IMR-90 (cell line): ENCODE data around the gene GRIK3. TPM values are rescaled to one million over a fixed set of nuclear protein-coding genes. Genes with fewer than 3 reads are reported as not detected.

Experiments
- ATAC-seq: fragments of 200-7000 bp; cut with Tn5 transposase; 2 replicates; pipeline ENCODE4 v1.9.1; 2020; ENCODE audit warnings: low read depth, mild to moderate bottlenecking, moderate library complexity
- BruUV-seq: library from RNA; stranded (reverse); fragments of 400-500 nt; replicated peaks from 2 replicates; lab custom pipeline; 2021; lab: Mats Ljungman, UMichigan
- CTCF ChIA-PET: fragments of 300-600 bp; formaldehyde crosslinking; extraction: SDS; loops from one replicate; lab custom pipeline; 2021; ENCODE audit warnings: antibody characterized with exemption; lab: Yijun Ruan, JAX
- POLR2A ChIA-PET: fragments of 300-600 bp; sonication (Branson Sonifier 250); formaldehyde crosslinking; loops from one replicate; lab custom pipeline; 2022; ENCODE audit warnings: antibody characterized with exemption; ENCODE audit not compliant: unreplicated experiment; lab: Charles Lee
- DNase-seq: peaks from one replicate; pipeline ENCODE4 v3.0.0; 2013
- H2AFZ ChIP-seq: replicated peaks from 2 replicates; pipeline ENCODE3; 2013; ENCODE audit warnings: low read length, mild to moderate bottlenecking; ENCODE audit not compliant: poor library complexity
- H2AK5ac ChIP-seq: 2 replicates; pipeline ENCODE4 v1.6.1; 2013; ENCODE audit warnings: low read depth, low read length, inconsistent platforms
- H2AK9ac ChIP-seq: replicated peaks from 2 replicates; pipeline ENCODE3; 2013; ENCODE audit warnings: mild to moderate bottlenecking, low read depth, low read length, moderate library complexity; ENCODE audit not compliant: poor library complexity
- H2BK120ac ChIP-seq: 2 replicates; pipeline ENCODE4 v1.6.1; 2013; ENCODE audit warnings: low read depth, low read length, inconsistent platforms
- H2BK15ac ChIP-seq: 3 replicates; pipeline ENCODE4 v1.6.1; 2013; ENCODE audit warnings: low read depth, low read length, inconsistent platforms
- H2BK20ac ChIP-seq: 2 replicates; pipeline ENCODE4 v1.6.1; 2013; ENCODE audit warnings: low read depth, mild to moderate bottlenecking, inconsistent platforms, low read length, moderate library complexity
- H2BK5ac ChIP-seq: 2 replicates; pipeline ENCODE4 v1.6.1; 2013; ENCODE audit warnings: mild to moderate bottlenecking, low read depth, low read length, inconsistent platforms; ENCODE audit not compliant: poor library complexity, severe bottlenecking
- H3K14ac ChIP-seq: replicated peaks from 2 replicates; pipeline ENCODE4 v1.6.1; 2013; ENCODE audit warnings: low read depth, low read length, inconsistent platforms
- H3K18ac ChIP-seq: 2 replicates; pipeline ENCODE4 v1.6.1; 2013; ENCODE audit warnings: low read depth, low read length, control low read depth
- H3K23ac ChIP-seq: 2 replicates; pipeline ENCODE4 v1.6.1; 2013; ENCODE audit warnings: low read depth, low read length, inconsistent platforms
- H3K27ac ChIP-seq: 2 replicates; pipeline ENCODE4 v1.5.1; 2013; ENCODE audit warnings: mild to moderate bottlenecking, control low read depth, low read length; ENCODE audit not compliant: insufficient read depth
- H3K27me3 ChIP-seq: 2 replicates; pipeline ENCODE4 v1.6.1; 2013; ENCODE audit warnings: low read length; ENCODE audit not compliant: control insufficient read depth, insufficient read depth
- H3K36me3 ChIP-seq: 2 replicates; pipeline ENCODE4 v1.6.1; 2013; ENCODE audit warnings: low read length, mixed read lengths; ENCODE audit not compliant: control insufficient read depth, insufficient read depth
- H3K4ac ChIP-seq: 2 replicates; pipeline ENCODE4 v1.6.1; 2013; ENCODE audit warnings: low read depth, low read length, inconsistent platforms
- H3K4me1 ChIP-seq: 2 replicates; pipeline ENCODE4 v1.6.1; 2013; ENCODE audit warnings: low read length, mixed read lengths; ENCODE audit not compliant: control insufficient read depth, insufficient read depth
- H3K4me2 ChIP-seq: 2 replicates; pipeline ENCODE4 v1.6.1; 2013; ENCODE audit warnings: low read depth, mild to moderate bottlenecking, control low read depth, low read length, moderate library complexity
- H3K4me3 ChIP-seq: 2 replicates; pipeline ENCODE4 v1.5.1; 2013; ENCODE audit warnings: low read depth, mild to moderate bottlenecking, control low read depth, low read length, moderate library complexity; ENCODE audit not compliant: insufficient read depth
- H3K56ac ChIP-seq: 2 replicates; pipeline ENCODE4 v1.6.1; 2013; ENCODE audit warnings: low read length, inconsistent platforms; ENCODE audit not compliant: insufficient read depth; ENCODE audit errors: extremely low read depth
- H3K79me1 ChIP-seq, 2 experiments: 2 replicates each; pipeline ENCODE4 v1.6.1; 2013; ENCODE audit warnings: low read length in 2 of 2, inconsistent platforms in 1 of 2, low read depth in 1 of 2
- H3K9ac ChIP-seq: 2 replicates; pipeline ENCODE4 v1.6.1; 2013; ENCODE audit warnings: low read depth, low read length, control low read depth
- H3K9me1 ChIP-seq: 2 replicates; pipeline ENCODE4 v1.6.1; 2013; ENCODE audit warnings: low read length, inconsistent platforms; ENCODE audit not compliant: insufficient read depth
- H3K9me3 ChIP-seq: 2 replicates; pipeline ENCODE4 v1.6.1; 2013; ENCODE audit warnings: low read length; ENCODE audit not compliant: control insufficient read depth, insufficient read depth
- H4K20me1 ChIP-seq: 2 replicates; pipeline ENCODE4 v1.6.1; 2013; ENCODE audit warnings: low read length, inconsistent platforms; ENCODE audit not compliant: insufficient read depth
- H4K5ac ChIP-seq: 2 replicates; pipeline ENCODE4 v1.6.1; 2013; ENCODE audit warnings: mild to moderate bottlenecking, low read depth, low read length, control low read depth
- H4K8ac ChIP-seq, 2 experiments: 2 replicates each; pipeline ENCODE4 v1.6.1; 2013; ENCODE audit warnings: low read depth in 2 of 2, low read length in 2 of 2, control low read depth in 1 of 2, inconsistent platforms in 1 of 2
- H4K91ac ChIP-seq: 2 replicates; pipeline ENCODE4 v1.6.1; 2013; ENCODE audit warnings: low read depth, low read length, inconsistent platforms; ENCODE audit not compliant: insufficient read depth
- BHLHE40 ChIP-seq: fragments of 150-350 bp; IDR thresholded peaks from 2 replicates; pipeline ENCODE4 v1.6.1; 2016; ENCODE audit warnings: mild to moderate bottlenecking, low read depth, low read length
- CEBPB ChIP-seq: IDR thresholded peaks from 2 replicates; pipeline ENCODE4 v1.6.1; 2012; ENCODE audit warnings: low read depth, low read length, improper control_type of control experiment
- CHD1 ChIP-seq: IDR thresholded peaks from 2 replicates; pipeline ENCODE4 v1.6.1; 2012; ENCODE audit warnings: low read depth, low read length, improper control_type of control experiment
- CTCF ChIP-seq: conservative IDR thresholded peaks from 2 replicates; pipeline ENCODE4 v1.5.1; 2012; ENCODE audit warnings: mild to moderate bottlenecking, low read depth, low read length, improper control_type of control experiment
- ELK1 ChIP-seq: fragments of 150-350 bp; IDR thresholded peaks from 2 replicates; pipeline ENCODE4 v1.6.1; 2016; ENCODE audit warnings: low read depth, mild to moderate bottlenecking, low read length, moderate library complexity, borderline replicate concordance
- FOS ChIP-seq: fragments of 150-350 bp; IDR thresholded peaks from 2 replicates; pipeline ENCODE4 v1.6.1; 2016; ENCODE audit warnings: low read depth, low read length
- MAFK ChIP-seq: IDR thresholded peaks from 2 replicates; pipeline ENCODE4 v1.6.1; 2012; ENCODE audit warnings: low read depth, low read length, improper control_type of control experiment
- NFE2L2 ChIP-seq: fragments of 150-350 bp; IDR thresholded peaks from 2 replicates; pipeline ENCODE4 v1.6.1; 2016; ENCODE audit warnings: low read depth, mild to moderate bottlenecking, low read length
- POLR2A ChIP-seq: IDR thresholded peaks from 2 replicates; pipeline ENCODE4 v1.6.1; 2012; ENCODE audit warnings: mild to moderate bottlenecking, low read depth, low read length
- RAD21 ChIP-seq: IDR thresholded peaks from 2 replicates; pipeline ENCODE4 v1.6.1; 2012; ENCODE audit warnings: low read length, improper control_type of control experiment
- RCOR1 ChIP-seq: IDR thresholded peaks from 2 replicates; pipeline ENCODE4 v1.6.1; 2012; ENCODE audit warnings: mild to moderate bottlenecking, low read length, improper control_type of control experiment; ENCODE audit not compliant: insufficient replicate concordance
- RFX5 ChIP-seq: IDR thresholded peaks from 2 replicates; pipeline ENCODE4 v1.8.0; 2012; ENCODE audit warnings: low read depth, mild to moderate bottlenecking, low read length, moderate library complexity
- SMC3 ChIP-seq: fragments of 150-350 bp; IDR thresholded peaks from 2 replicates; pipeline ENCODE4 v1.6.1; 2016; ENCODE audit warnings: low read depth, mild to moderate bottlenecking, antibody characterized with exemption, low read length, moderate library complexity
- USF2 ChIP-seq: fragments of 150-350 bp; IDR thresholded peaks from 2 replicates; pipeline ENCODE4 v1.6.1; 2017; ENCODE audit warnings: mild to moderate bottlenecking, antibody characterized with exemption, low read length, low read depth
- WGBS, 2 experiments: methylation state at CpG; one replicate each; pipeline versions ENCODE4 v1.1.5 to v1.1.7; 2013; ENCODE audit warnings: missing lambda C conversion rate in 2 of 2; ENCODE audit not compliant: insufficient read length in 1 of 2; ENCODE audit errors: extremely low coverage in 2 of 2; 5-methylcytosine and 5-hydroxymethylcytosine counted together
- dilution Hi-C: fragments of 300-500 bp; cut with HindIII; formaldehyde crosslinking; loops from one replicate; pipeline ENCODE4 v1.14.3; 2018; ENCODE audit warnings: low sequenced_read_pairs; ENCODE audit not compliant: unreplicated experiment
- in situ Hi-C: fragments of 300-500 bp; cut with MboI; formaldehyde crosslinking; loops from 3 replicates; pipeline ENCODE4 v1.14.3; 2019; ENCODE audit warnings: low sequenced_read_pairs, inconsistent platforms, mixed read lengths
- intact Hi-C: fragments of 100-400 bp; cut with micrococcal nuclease; formaldehyde crosslinking; loops from 2 replicates; pipeline ENCODE4 v1.10.0; 2022
- polyA plus RNA-seq, 3 experiments: library from polyadenylated mRNA; depleted of rRNA; stranded (reverse); fragments of >200 nt; gene quantifications; 2 replicates each; pipeline ENCODE4 v1.2.3, GENCODE V29; 2012; ENCODE audit warnings: low replicate concordance in 1 of 3
- total RNA-seq: library from RNA; depleted of rRNA; stranded (reverse); fragments of >200 nt; gene quantifications from 2 replicates; pipeline ENCODE4 v1.2.3, GENCODE V29; 2012

GRIK3 gene
- total and polyA plus RNA-seq, 2 of the 4 experiments (the other 2 are of a cell fraction) = not detected

GRCh38 chr1:36913016-36913415, 121.3 kb downstream of the GRIK3 start:
- dilution Hi-C loops = no loop called here
- POLR2A ChIA-PET = no interaction called here

More at GRCh38 chr1:36913016-36913415, 121.3 kb downstream of the GRIK3 start:
- H2BK120ac ChIP-seq = no peak overlapping the region
- no peak overlapping the region for H2AK5ac ChIP-seq
- ATAC-seq (no peak), DNase-seq (no peak)
- H3K9ac ChIP-seq = no peak overlapping the region
- no peaks in the 10 kb centered on the region for H3K9me1 ChIP-seq
- no peak overlapping the region for H3K27ac ChIP-seq
- H3K4me3 ChIP-seq = no peak overlapping the region
- no peak overlapping the region for H4K5ac ChIP-seq
- H3K9me3 ChIP-seq = no peaks in the 10 kb centered on the region
- CTCF ChIA-PET = no interaction called here
- no peak overlapping the region for H2AFZ ChIP-seq
- no peaks in the 10 kb centered on the region for H3K4me1 ChIP-seq
- no peak overlapping the region for H4K91ac ChIP-seq
- no peaks in the 10 kb centered on the region for H4K20me1 ChIP-seq
- BruUV-seq = no TSS peak
- WGBS, 2 experiments = no CpG with 5 or more reads among the region's 5 CpGs
- no peak overlapping the region for H2AK9ac ChIP-seq
- no peak overlapping the region for H4K8ac ChIP-seq
- in situ Hi-C loops (no loop called here), intact Hi-C loops (no loop called here)
- H3K4ac ChIP-seq = no peak overlapping the region
- H3K56ac ChIP-seq = no peak overlapping the region
- H3K14ac ChIP-seq = no peak overlapping the region
- H2BK15ac ChIP-seq = no peak overlapping the region
- H3K23ac ChIP-seq = no peak overlapping the region
- no peak overlapping the region for H3K18ac ChIP-seq
- TF ChIP-seq RFX5 = no peak
- no peak for TF ChIP-seq ELK1
- no peak for TF ChIP-seq RCOR1
- no peak for TF ChIP-seq MAFK
- no peak for TF ChIP-seq RAD21
- no peak for TF ChIP-seq FOS
- no peak for TF ChIP-seq NFE2L2
- TF ChIP-seq CEBPB = no peak
- no peak for TF ChIP-seq BHLHE40
- no peak for TF ChIP-seq USF2
- no peak for TF ChIP-seq POLR2A
- no peak for TF ChIP-seq CTCF
- no peak for TF ChIP-seq CHD1
- TF ChIP-seq SMC3 = no peak
- no peak overlapping the region for H2BK5ac ChIP-seq
- H3K27me3 ChIP-seq = no peaks in the 10 kb centered on the region
- H3K79me1 ChIP-seq = no peaks in the 10 kb centered on the region
- no peak overlapping the region for H3K4me2 ChIP-seq
- no peaks in the 10 kb centered on the region for H3K36me3 ChIP-seq
- H2BK20ac ChIP-seq = no peak overlapping the region
